Measurements from ENCODE around the gene CPAMD8.

GRCh38 chr19:16896146-16897028 is 130.2 kb downstream of the CPAMD8 start:
- TF ChIP-seq, protein P1, sequence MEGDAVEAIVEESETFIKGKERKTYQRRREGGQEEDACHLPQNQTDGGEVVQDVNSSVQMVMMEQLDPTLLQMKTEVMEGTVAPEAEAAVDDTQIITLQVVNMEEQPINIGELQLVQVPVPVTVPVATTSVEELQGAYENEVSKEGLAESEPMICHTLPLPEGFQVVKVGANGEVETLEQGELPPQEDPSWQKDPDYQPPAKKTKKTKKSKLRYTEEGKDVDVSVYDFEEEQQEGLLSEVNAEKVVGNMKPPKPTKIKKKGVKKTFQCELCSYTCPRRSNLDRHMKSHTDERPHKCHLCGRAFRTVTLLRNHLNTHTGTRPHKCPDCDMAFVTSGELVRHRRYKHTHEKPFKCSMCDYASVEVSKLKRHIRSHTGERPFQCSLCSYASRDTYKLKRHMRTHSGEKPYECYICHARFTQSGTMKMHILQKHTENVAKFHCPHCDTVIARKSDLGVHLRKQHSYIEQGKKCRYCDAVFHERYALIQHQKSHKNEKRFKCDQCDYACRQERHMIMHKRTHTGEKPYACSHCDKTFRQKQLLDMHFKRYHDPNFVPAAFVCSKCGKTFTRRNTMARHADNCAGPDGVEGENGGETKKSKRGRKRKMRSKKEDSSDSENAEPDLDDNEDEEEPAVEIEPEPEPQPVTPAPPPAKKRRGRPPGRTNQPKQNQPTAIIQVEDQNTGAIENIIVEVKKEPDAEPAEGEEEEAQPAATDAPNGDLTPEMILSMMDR (conservative IDR thresholded peaks at IDR 0.05; ENCODE audit: low read length): no peak
- no peak for TF ChIP-seq EZH2phosphoT487 (IDR thresholded peaks at IDR 0.05; ENCODE audit: borderline replicate concordance, low read depth, low read length)
